ENCODE data around the gene ALK. TPM values are rescaled to one million over a fixed set of nuclear protein-coding genes. Genes with fewer than 3 reads are reported as not detected.

The ALK gene
- total RNA-seq, 2 donors from 2014 or later = 0.05 TPM; not detected in 1

GRCh38 chr2:29175338-29175737 is 746.0 kb downstream of the ALK start:
- no peak for DNase-seq (ENCODE audit: low spot score in 2 of 2)
- no peaks in the 10 kb centered on the region for H3K9me3 Mint-ChIP-seq
- no peak for ATAC-seq
- H3K27ac Mint-ChIP-seq = no peak overlapping the region
- peaks cover 0 to 6% of the 10 kb centered on the region in 2 donors for H3K36me3 Mint-ChIP-seq

GRCh38 chr2:29174937-29175336 is 746.4 kb downstream of the ALK start:
- DNase-seq (ENCODE audit: low spot score in 2 of 2) (no peak), ATAC-seq (no peak)
- H3K27ac Mint-ChIP-seq = no peak overlapping the region
- peaks cover 0 to 6% of the 10 kb centered on the region in 2 donors for H3K36me3 Mint-ChIP-seq
- H3K9me3 Mint-ChIP-seq = no peaks in the 10 kb centered on the region

DNA sequence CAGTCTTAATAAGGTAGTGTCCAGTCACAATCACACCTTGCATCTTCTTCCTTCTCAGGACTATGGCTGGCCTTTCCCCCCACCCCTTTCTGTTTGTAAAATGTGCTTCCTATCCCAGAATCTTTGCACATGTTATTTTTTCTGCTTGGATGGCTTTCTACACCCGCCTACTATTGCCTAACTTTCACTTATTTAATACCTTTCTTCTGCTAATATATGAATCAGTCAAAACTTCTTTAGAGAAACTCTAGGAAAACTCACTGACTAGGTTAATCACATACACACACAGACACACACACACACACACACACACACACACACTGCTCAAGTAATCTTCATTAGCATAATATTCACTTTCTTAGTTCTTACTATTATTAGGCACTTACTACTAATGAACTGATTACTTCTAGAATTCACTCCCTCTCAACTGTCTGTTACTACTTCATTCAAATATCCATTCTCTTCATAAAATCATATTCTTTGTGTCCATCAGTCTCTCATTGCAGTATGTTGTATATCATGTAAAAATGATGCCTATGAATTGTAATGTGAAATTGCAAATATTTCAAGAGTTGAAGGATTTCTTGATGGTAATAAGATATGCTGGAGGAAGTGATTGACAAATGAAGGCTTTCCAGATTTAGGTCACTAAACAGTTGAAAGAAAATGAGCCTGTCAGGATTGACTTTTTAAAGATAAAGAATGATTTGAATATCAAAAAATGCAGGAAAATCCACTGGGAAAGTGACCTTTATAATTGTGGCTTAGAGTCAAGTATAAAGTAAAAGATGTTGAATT is 754.9 kb downstream of the ALK start:
- DNase-seq (ENCODE audit: low spot score in 2 of 2) (no peak), ATAC-seq (no peak)
- Mint-ChIP-seq H3K27ac (no peak overlapping the region), H3K9me3 (no peaks in the 10 kb centered on the region), H3K36me3 (no peaks in the 10 kb centered on the region)

DNA sequence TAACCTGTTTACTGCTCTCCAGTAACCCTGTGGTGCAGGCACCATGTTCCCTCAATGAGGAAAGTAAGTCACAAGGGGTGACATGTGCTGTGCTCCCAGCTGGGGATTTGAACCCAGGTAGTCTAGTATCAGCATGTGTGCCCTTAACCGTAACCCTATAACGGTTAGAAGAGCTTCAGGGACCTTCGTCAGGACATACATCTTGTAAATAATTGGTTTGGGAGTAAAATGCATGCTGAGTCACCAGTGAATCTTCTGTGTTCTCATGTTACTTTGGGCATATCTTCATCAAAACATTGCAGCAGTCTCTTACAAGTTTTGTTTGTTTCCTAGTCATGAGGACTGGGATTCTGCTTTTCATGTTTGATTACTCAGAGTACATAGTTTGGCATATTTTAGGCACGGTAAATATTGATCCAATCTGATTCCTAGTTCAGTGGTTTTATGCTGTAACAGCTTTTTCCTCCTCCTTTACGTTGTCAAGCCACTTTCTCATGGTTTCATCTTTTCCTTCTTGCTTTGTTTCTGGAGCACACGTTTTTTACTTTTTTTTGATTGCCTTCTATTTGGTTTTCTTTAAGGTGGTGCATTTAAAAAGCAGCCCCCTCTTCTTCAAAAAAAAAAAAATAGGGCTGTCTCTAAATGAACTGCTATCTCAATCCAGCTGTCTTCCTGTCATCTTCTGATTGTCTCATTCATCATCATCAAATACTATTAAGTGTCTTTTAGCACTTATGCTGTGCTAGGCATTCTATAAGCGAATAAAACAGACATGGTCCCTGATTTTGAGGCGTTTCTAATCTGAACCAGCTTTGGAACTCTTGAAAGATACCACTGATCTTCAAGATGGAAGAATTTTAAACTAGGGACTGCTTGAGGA is 755.8 kb downstream of the ALK start:
- Mint-ChIP-seq H3K27ac (peak overlapping the region in 1 of 2 donors; percentile 41), H3K36me3 (no peaks in the 10 kb centered on the region), H3K9me3 (no peaks in the 10 kb centered on the region)
- ATAC-seq (no peak), DNase-seq (ENCODE audit: low spot score in 2 of 2) (no peak)

GRCh38 chr2:29164091-29164846 is 757.1 kb downstream of the ALK start:
- no peaks in the 10 kb centered on the region for H3K9me3 Mint-ChIP-seq
- DNase-seq (ENCODE audit: low spot score in 2 of 2) = no peak
- H3K36me3 Mint-ChIP-seq = no peaks in the 10 kb centered on the region
- H3K27ac Mint-ChIP-seq = no peak overlapping the region
- no peak for ATAC-seq

- Mint-ChIP-seq H3K27ac (no peak overlapping the region), H3K36me3 (no peaks in the 10 kb centered on the region), H3K9me3 (no peaks in the 10 kb centered on the region)
- ATAC-seq (no peak), DNase-seq (ENCODE audit: low spot score in 2 of 2) (no peak)
These were observed 759.0 kb downstream of the ALK start for GRCh38 chr2:29162204-29162928.

DNA sequence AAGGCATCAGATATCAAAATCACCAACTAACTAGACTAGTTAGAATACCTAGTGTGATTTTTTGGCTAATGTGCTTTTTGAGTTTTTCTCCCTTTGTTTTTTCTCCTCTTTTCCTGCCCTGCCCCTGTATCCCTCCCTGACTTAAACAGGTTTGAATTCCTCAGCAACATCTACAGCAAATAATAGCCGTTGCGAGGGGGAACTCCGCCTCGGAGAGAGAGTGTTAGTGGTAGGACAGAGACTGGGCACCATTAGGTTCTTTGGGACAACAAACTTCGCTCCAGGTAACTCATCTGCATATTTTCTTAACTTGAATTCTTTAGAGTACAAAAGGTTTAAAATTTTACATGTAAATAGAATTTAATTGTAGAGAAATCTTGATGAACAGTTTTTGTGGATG is 761.2 kb downstream of the ALK start:
- Mint-ChIP-seq H3K36me3 (no peaks in the 10 kb centered on the region), H3K27ac (no peak overlapping the region), H3K9me3 (no peaks in the 10 kb centered on the region)
- DNase-seq (ENCODE audit: low spot score in 2 of 2) (no peak), ATAC-seq (no peak)

GRCh38 chr2:29159125-29159524 is 762.3 kb downstream of the ALK start:
- DNase-seq (ENCODE audit: low spot score in 2 of 2) (no peak), ATAC-seq (no peak)
- Mint-ChIP-seq H3K36me3 (no peaks in the 10 kb centered on the region), H3K9me3 (no peaks in the 10 kb centered on the region), H3K27ac (no peak overlapping the region)

DNA sequence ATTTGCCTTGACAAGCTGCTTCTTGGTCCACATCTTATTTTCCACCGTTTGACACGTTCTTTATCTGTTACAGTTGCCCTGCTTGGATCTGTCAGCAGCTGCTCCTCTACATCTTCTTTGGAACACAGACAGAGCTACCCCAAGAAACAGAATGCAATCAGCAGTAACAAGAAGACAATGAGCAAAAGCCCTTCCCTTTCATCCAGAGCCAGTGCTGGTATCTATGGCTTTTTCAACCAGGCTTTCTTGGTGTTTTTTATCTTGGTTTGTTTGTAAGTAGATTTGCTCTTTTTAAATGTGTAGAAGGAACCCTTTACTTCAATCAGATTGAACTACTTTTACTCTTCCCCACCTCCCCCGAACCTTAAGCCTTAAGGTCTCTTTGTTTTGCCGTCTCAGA is 764.3 kb downstream of the ALK start:
- H3K36me3 Mint-ChIP-seq = peaks cover 0 to 11% of the 10 kb centered on the region in 2 donors
- ATAC-seq = no peak

GRCh38 chr2:29155578-29155977 is 765.8 kb downstream of the ALK start:
- H3K36me3 Mint-ChIP-seq = peaks cover 0 to 11% of the 10 kb centered on the region in 2 donors
- H3K27ac Mint-ChIP-seq = no peak overlapping the region
- ATAC-seq (no peak), DNase-seq (ENCODE audit: low spot score in 2 of 2) (no peak)
- H3K9me3 Mint-ChIP-seq = no peaks in the 10 kb centered on the region

More for the DNA sequence above, 764.3 kb downstream of the ALK start:
- no peaks in the 10 kb centered on the region for H3K9me3 Mint-ChIP-seq
- no peak overlapping the region for H3K27ac Mint-ChIP-seq
- no peak for DNase-seq (ENCODE audit: low spot score in 2 of 2)

DNA sequence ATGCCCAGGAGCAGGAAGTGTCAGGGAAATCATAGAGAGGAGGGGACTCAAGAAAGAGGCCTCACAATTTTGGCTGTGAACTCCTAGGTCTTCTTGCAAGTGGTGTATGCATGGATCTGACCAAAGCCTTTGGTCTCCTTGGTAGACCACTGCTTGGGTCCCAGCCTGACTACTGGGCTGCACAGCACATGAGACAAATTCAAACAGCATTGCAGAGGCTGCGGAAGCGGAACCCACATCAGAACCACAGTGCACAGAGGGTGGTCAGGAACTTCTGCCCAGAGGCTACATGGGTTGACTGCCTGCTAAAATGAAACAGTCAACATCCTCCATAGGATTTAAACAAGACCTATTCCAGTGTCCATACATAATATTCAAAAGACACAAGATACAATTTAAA is 766.8 kb downstream of the ALK start:
- no peak for ATAC-seq
- H3K27ac Mint-ChIP-seq = no peak overlapping the region
- no peaks in the 10 kb centered on the region for H3K9me3 Mint-ChIP-seq
- H3K36me3 Mint-ChIP-seq = peaks cover 0 to 11% of the 10 kb centered on the region in 2 donors
- DNase-seq (ENCODE audit: low spot score in 2 of 2) = no peak

- DNase-seq (ENCODE audit: low spot score in 2 of 2) (no peak), ATAC-seq (no peak)
- Mint-ChIP-seq H3K9me3 (no peaks in the 10 kb centered on the region), H3K27ac (no peak overlapping the region), H3K36me3 (peaks cover 5 to 6% of the 10 kb centered on the region in 2 donors)
These were observed 773.4 kb downstream of the ALK start for GRCh38 chr2:29147963-29148362.

- ATAC-seq (no peak), DNase-seq (ENCODE audit: low spot score in 2 of 2) (no peak)
- H3K36me3 Mint-ChIP-seq = peaks cover 1 to 6% of the 10 kb centered on the region in 2 donors
- H3K27ac Mint-ChIP-seq = no peak overlapping the region
- H3K9me3 Mint-ChIP-seq = no peaks in the 10 kb centered on the region
These were observed 775.2 kb downstream of the ALK start for GRCh38 chr2:29146197-29146596.

GRCh38 chr2:29143657-29144056 is 777.7 kb downstream of the ALK start:
- DNase-seq (ENCODE audit: low spot score in 2 of 2) = no peak
- peaks cover 2 to 4% of the 10 kb centered on the region in 2 donors for H3K9me3 Mint-ChIP-seq
- H3K27ac Mint-ChIP-seq = no peak overlapping the region
- ATAC-seq = no peak
- peaks cover 17 to 22% of the 10 kb centered on the region in 2 donors for H3K36me3 Mint-ChIP-seq
